ENCODE measurements around the gene CYB5A.

Gene CYB5A

GRCh38 chr18:74291771-74292540 lies at the start of gene CYB5A:
Gene CYB5A (minus strand): TSS chr18:74291963. CDS start chr18:74291875, 88 bp downstream.
- in situ Hi-C loops (cut with MboI; ENCODE audit: low sequenced_read_pairs, unreplicated experiment): no loop called here
- no peak for TF ChIP-seq CTCF (IDR thresholded peaks at IDR 0.05; ENCODE audit: borderline replicate concordance, control extremely low read depth, extremely low read depth, insufficient read depth, missing control alignments)
- peak; percentile 100 for DNase-seq (ENCODE audit: low spot score)

- no peak for TF ChIP-seq CTCF (IDR thresholded peaks at IDR 0.05; ENCODE audit: borderline replicate concordance, control extremely low read depth, extremely low read depth, insufficient read depth, missing control alignments)
- in situ Hi-C loops (cut with MboI; ENCODE audit: low sequenced_read_pairs, unreplicated experiment): no loop called here
- DNase-seq (ENCODE audit: low spot score): no peak
Observed at GRCh38 chr18:74337912-74338309, 46.1 kb upstream of the CYB5A start.

GRCh38 chr18:74337155-74337911 lies 45.6 kb upstream of the CYB5A start:
- in situ Hi-C loops (cut with MboI; ENCODE audit: low sequenced_read_pairs, unreplicated experiment): no loop called here

GRCh38 chr18:74336656-74337055 lies 44.9 kb upstream of the CYB5A start:
- TF ChIP-seq CTCF (IDR thresholded peaks at IDR 0.05; ENCODE audit: borderline replicate concordance, control extremely low read depth, extremely low read depth, insufficient read depth, missing control alignments): no peak
- in situ Hi-C loops (cut with MboI; ENCODE audit: low sequenced_read_pairs, unreplicated experiment): no loop called here
- no peak for DNase-seq (ENCODE audit: low spot score)

More at GRCh38 chr18:74337155-74337911, 45.6 kb upstream of the CYB5A start:
- DNase-seq (ENCODE audit: low spot score): no peak
- no peak for TF ChIP-seq CTCF (IDR thresholded peaks at IDR 0.05; ENCODE audit: borderline replicate concordance, control extremely low read depth, extremely low read depth, insufficient read depth, missing control alignments)

- no peak for DNase-seq (ENCODE audit: low spot score)
- no peak for TF ChIP-seq CTCF (IDR thresholded peaks at IDR 0.05; ENCODE audit: borderline replicate concordance, control extremely low read depth, extremely low read depth, insufficient read depth, missing control alignments)
- in situ Hi-C loops (cut with MboI; ENCODE audit: low sequenced_read_pairs, unreplicated experiment): no loop called here
Observed at GRCh38 chr18:74334242-74334893, 42.6 kb upstream of the CYB5A start.

- in situ Hi-C loops (cut with MboI; ENCODE audit: low sequenced_read_pairs, unreplicated experiment): no loop called here
- TF ChIP-seq CTCF (IDR thresholded peaks at IDR 0.05; ENCODE audit: borderline replicate concordance, control extremely low read depth, extremely low read depth, insufficient read depth, missing control alignments): no peak
- DNase-seq (ENCODE audit: low spot score): no peak
Observed at GRCh38 chr18:74333091-74333490, 41.3 kb upstream of the CYB5A start.
